Measurements from ENCODE around the gene ATP6V0D1. TPM values are rescaled to one million over a fixed set of nuclear protein-coding genes. Genes with fewer than 3 reads are reported as not detected.

ATP6V0D1 gene
- total and polyA plus RNA-seq, 2 experiments from 2014 or later, result 20.6 to 68.7 TPM

DNA sequence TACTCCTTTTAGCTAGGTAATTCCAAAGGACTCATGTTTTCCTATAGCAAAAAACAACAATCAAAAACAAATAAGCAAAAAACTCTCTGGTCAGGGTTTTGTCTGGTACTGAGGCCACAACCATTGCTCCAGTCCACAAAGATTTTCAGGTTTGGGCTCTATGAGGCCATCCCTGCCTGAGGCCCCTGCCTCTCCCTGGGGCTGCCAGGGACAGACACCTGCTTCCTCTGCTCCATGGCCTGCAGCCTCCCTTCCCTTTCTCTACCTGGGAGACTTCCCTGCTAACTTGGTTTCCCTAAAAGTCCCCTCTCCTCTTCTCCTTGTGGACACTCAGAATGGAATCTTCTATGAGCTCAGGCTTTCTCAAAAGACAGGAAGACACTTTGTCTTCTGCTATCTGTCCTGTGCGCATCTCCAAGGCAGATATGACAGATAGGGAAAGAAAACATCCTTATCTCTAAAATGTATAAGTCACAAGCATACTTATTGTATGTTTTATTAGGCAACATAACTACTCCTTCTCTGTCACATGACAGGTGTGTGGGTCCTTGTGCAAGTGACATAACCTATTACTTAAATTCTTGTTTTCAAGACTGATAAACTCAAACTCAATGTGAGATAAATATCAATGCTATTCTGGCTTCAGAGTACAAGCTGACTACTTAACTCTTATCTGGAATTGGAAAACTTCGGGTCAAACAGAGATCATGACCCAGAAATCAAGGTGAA lies 63.5 kb downstream of the ATP6V0D1 start (continued):
- TF ChIP-seq, protein P1, sequence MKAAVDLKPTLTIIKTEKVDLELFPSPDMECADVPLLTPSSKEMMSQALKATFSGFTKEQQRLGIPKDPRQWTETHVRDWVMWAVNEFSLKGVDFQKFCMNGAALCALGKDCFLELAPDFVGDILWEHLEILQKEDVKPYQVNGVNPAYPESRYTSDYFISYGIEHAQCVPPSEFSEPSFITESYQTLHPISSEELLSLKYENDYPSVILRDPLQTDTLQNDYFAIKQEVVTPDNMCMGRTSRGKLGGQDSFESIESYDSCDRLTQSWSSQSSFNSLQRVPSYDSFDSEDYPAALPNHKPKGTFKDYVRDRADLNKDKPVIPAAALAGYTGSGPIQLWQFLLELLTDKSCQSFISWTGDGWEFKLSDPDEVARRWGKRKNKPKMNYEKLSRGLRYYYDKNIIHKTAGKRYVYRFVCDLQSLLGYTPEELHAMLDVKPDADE (IDR thresholded peaks at IDR 0.05), result no peak
- TF ChIP-seq CREB1 (CRISPR knock-in tag; IDR thresholded peaks at IDR 0.05; ENCODE audit: low read depth) (no peak), ZNF114 (CRISPR knock-in tag; IDR thresholded peaks at IDR 0.05) (no peak), ZNF331 (CRISPR knock-in tag; IDR thresholded peaks at IDR 0.05; ENCODE audit: low read depth) (no peak)
- TF ChIP-seq, protein P2, sequence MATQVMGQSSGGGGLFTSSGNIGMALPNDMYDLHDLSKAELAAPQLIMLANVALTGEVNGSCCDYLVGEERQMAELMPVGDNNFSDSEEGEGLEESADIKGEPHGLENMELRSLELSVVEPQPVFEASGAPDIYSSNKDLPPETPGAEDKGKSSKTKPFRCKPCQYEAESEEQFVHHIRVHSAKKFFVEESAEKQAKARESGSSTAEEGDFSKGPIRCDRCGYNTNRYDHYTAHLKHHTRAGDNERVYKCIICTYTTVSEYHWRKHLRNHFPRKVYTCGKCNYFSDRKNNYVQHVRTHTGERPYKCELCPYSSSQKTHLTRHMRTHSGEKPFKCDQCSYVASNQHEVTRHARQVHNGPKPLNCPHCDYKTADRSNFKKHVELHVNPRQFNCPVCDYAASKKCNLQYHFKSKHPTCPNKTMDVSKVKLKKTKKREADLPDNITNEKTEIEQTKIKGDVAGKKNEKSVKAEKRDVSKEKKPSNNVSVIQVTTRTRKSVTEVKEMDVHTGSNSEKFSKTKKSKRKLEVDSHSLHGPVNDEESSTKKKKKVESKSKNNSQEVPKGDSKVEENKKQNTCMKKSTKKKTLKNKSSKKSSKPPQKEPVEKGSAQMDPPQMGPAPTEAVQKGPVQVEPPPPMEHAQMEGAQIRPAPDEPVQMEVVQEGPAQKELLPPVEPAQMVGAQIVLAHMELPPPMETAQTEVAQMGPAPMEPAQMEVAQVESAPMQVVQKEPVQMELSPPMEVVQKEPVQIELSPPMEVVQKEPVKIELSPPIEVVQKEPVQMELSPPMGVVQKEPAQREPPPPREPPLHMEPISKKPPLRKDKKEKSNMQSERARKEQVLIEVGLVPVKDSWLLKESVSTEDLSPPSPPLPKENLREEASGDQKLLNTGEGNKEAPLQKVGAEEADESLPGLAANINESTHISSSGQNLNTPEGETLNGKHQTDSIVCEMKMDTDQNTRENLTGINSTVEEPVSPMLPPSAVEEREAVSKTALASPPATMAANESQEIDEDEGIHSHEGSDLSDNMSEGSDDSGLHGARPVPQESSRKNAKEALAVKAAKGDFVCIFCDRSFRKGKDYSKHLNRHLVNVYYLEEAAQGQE (IDR thresholded peaks at IDR 0.05; ENCODE audit: unreplicated experiment), result no peak

DNA sequence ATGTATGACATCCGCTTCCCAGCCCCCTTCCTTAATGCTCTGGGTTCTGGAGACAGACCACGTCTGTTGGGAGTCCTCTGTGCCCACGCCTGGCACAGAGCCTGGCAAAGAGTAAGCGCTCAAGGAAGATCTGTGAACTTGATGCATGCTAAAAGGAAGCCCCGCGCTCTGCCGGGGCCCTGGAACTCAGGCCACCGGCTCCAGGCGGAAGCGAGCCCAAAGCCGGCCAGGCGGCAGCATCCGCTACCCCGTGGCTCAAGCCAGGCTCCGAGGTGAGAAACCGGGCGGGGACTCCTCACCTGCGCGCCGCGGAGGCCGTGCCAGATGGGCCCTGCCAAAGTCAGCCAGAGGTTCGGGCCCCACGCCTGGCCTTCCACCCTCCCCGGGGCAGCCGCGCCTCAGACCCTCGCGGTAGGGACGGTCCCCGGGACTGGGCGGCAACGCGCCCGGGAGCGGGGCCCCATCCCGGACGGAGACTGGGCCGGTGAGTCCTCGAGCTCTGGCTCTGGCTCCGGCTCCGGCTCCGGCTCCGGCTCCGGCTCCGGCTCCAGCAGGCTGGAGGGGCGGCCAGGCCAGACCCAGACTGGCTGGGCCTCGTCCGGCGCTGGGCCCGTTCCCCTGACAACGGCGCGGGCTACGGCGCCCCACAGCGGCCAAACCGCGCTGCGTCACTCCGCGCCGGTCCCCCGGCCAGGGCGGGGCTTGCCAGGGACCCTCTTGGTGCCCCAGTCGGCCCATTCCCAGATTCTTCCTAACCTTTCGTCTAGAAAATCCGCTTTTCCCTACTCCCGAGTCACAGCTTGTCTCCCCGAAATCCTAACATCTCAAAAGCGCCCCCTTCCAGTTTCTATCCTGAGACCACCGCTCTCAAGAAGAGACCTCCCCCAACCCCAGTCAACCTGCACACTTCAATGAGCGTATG lies 64.8 kb downstream of the ATP6V0D1 start, which contains the start of gene ZDHHC1:
Gene ZDHHC1, minus strand, starts transcription at position 606 of the 922 bp plus-strand sequence. CDS start 8,702 bp downstream, outside the sequence.
- H3K27ac ChIP-seq (ENCODE audit: low read depth), result no peak within 1 kb of the TSS
- peaks cover 26% of the 10 kb centered on the region for H3K4me1 ChIP-seq (ENCODE audit: insufficient read depth)
- no peaks in the 10 kb centered on the region for H3K79me2 ChIP-seq (replicated peaks; ENCODE audit: insufficient read depth)
- H3K4me1 Mint-ChIP-seq, result peaks cover 24% of the 10 kb centered on the region
- H3K9me2 ChIP-seq (ENCODE audit: insufficient read depth), result no peaks in the 10 kb centered on the region
- H2AFZ ChIP-seq, result peak within 1 kb of the TSS; percentile 97
- H3F3A ChIP-seq (replicated peaks; ENCODE audit: low read depth), result peaks cover 13% of the 10 kb centered on the region
- DNase-seq (ENCODE audit: low spot score), result peak; percentile 86
- peak within 1 kb of the TSS; percentile 43; the same call in 1 of the 2 replicates for H3K27ac Mint-ChIP-seq
- H3K27me3 Mint-ChIP-seq (ENCODE audit: insufficient read depth, low read depth, poor library complexity), result peaks cover 21% of the 10 kb centered on the region
- H3K4me2 ChIP-seq, result peak within 1 kb of the TSS; percentile 96
- peak within 1 kb of the TSS; percentile 65 for H3K4me3 Mint-ChIP-seq
- peaks cover 3% of the 10 kb centered on the region; the same call in 1 of the 3 replicates for H3K9me3 Mint-ChIP-seq
- H3K4me3 ChIP-seq, result peak within 1 kb of the TSS; percentile 77
- H3K36me3 Mint-ChIP-seq (ENCODE audit: low read depth), result no peaks in the 10 kb centered on the region
- H3K36me3 ChIP-seq (ENCODE audit: insufficient read depth), result no peaks in the 10 kb centered on the region
- H4K20me1 ChIP-seq (replicated peaks; ENCODE audit: insufficient read depth), result no peaks in the 10 kb centered on the region; the same call in 1 of the 2 replicates
- peak; percentile 92 for ATAC-seq
- H3K27me3 ChIP-seq (ENCODE audit: insufficient read depth), result no peaks in the 10 kb centered on the region
- TF ChIP-seq, protein P3, sequence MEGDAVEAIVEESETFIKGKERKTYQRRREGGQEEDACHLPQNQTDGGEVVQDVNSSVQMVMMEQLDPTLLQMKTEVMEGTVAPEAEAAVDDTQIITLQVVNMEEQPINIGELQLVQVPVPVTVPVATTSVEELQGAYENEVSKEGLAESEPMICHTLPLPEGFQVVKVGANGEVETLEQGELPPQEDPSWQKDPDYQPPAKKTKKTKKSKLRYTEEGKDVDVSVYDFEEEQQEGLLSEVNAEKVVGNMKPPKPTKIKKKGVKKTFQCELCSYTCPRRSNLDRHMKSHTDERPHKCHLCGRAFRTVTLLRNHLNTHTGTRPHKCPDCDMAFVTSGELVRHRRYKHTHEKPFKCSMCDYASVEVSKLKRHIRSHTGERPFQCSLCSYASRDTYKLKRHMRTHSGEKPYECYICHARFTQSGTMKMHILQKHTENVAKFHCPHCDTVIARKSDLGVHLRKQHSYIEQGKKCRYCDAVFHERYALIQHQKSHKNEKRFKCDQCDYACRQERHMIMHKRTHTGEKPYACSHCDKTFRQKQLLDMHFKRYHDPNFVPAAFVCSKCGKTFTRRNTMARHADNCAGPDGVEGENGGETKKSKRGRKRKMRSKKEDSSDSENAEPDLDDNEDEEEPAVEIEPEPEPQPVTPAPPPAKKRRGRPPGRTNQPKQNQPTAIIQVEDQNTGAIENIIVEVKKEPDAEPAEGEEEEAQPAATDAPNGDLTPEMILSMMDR (conservative IDR thresholded peaks at IDR 0.05; ENCODE audit: low read depth in 2 of 2), result peak; percentile 25 to 83; a peak in 3 of 4 replicates
- TF ChIP-seq CREB1 (CRISPR knock-in tag; IDR thresholded peaks at IDR 0.05; ENCODE audit: low read depth) (peak; percentile 79), ZNF331 (CRISPR knock-in tag; IDR thresholded peaks at IDR 0.05; ENCODE audit: low read depth) (no peak), JUNB (IDR thresholded peaks at IDR 0.05; ENCODE audit: unreplicated experiment) (no peak), ZNF114 (CRISPR knock-in tag; IDR thresholded peaks at IDR 0.05) (no peak), NANOG (IDR thresholded peaks at IDR 0.05; ENCODE audit: borderline replicate concordance) (no peak), POLR2AphosphoS5 (IDR thresholded peaks at IDR 0.05; ENCODE audit: low read depth) (0 out of 2 replicates have a peak, but pooled peaks have one; percentile 32)
- TF ChIP-seq, protein P1 (IDR thresholded peaks at IDR 0.05), result no peak
- TF ChIP-seq, protein P2 (IDR thresholded peaks at IDR 0.05; ENCODE audit: unreplicated experiment), result no peak
